ENCODE measurements around the gene FBXO42. TPM values are rescaled to one million over a fixed set of nuclear protein-coding genes. Genes with fewer than 3 reads are reported as not detected.
"Not testable (repeated sequence)": the region's sequence is repeated elsewhere in the genome, so short reads cannot be mapped to it uniquely, and the experiment has no call there.

Gene FBXO42
- total and polyA plus RNA-seq, 2 experiments from 2014 or later, result 28.6 to 40.8 TPM

DNA sequence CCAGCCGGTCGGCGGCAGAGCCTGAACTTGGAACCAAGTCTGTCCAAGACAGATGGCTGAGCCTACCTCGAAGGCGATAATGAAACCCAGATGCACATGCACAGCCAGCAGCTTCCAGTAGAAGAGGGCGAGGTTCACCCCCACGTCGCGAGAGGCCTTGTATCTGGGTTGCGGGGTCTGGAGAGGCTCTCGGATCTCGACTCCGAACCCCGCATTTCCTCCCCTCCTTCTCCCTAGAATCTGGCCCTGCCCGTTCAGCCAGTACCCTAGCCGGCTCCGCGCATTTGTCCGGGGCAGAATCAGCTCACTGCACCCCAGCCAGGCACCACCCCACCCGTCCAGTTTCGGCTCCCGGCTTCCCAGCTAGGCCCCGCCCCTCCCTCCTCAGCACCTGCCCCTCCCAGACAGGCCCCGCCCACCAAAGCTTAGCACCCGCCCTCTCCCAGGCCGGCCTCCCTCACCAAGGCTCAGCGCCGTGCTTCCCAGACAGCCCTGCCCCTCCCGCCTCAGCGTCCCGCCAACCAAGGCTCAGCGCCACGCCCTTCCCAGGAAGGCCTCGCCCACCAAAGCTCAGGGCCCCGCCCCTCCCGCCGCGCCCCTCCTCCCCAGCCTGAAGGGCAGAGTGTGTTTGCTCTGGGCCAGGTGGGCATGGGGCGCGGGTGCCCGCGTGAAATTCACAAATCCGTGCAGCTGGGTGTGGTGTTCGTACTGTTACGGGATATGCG is 135.1 kb downstream of the FBXO42 start:
- H3K36me3 ChIP-seq, result no peaks in the 10 kb centered on the region
- DNase-seq (ENCODE audit: low read depth in 1 of 2, low spot score in 1 of 2), result peak; percentile 99
- no peaks in the 10 kb centered on the region for H3K9me3 ChIP-seq (ENCODE audit: low read depth)
- no peak overlapping the region for H3K27ac ChIP-seq
- TF ChIP-seq, protein P1, sequence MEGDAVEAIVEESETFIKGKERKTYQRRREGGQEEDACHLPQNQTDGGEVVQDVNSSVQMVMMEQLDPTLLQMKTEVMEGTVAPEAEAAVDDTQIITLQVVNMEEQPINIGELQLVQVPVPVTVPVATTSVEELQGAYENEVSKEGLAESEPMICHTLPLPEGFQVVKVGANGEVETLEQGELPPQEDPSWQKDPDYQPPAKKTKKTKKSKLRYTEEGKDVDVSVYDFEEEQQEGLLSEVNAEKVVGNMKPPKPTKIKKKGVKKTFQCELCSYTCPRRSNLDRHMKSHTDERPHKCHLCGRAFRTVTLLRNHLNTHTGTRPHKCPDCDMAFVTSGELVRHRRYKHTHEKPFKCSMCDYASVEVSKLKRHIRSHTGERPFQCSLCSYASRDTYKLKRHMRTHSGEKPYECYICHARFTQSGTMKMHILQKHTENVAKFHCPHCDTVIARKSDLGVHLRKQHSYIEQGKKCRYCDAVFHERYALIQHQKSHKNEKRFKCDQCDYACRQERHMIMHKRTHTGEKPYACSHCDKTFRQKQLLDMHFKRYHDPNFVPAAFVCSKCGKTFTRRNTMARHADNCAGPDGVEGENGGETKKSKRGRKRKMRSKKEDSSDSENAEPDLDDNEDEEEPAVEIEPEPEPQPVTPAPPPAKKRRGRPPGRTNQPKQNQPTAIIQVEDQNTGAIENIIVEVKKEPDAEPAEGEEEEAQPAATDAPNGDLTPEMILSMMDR (IDR thresholded peaks at IDR 0.05; ENCODE audit: low read depth, low read length), result no peak
- H3K4me1 ChIP-seq (ENCODE audit: low read depth), result no peaks in the 10 kb centered on the region
- peaks cover 13% of the 10 kb centered on the region for H3K27me3 ChIP-seq
- H3K4me3 ChIP-seq, result peak overlapping the region; percentile 27

DNA sequence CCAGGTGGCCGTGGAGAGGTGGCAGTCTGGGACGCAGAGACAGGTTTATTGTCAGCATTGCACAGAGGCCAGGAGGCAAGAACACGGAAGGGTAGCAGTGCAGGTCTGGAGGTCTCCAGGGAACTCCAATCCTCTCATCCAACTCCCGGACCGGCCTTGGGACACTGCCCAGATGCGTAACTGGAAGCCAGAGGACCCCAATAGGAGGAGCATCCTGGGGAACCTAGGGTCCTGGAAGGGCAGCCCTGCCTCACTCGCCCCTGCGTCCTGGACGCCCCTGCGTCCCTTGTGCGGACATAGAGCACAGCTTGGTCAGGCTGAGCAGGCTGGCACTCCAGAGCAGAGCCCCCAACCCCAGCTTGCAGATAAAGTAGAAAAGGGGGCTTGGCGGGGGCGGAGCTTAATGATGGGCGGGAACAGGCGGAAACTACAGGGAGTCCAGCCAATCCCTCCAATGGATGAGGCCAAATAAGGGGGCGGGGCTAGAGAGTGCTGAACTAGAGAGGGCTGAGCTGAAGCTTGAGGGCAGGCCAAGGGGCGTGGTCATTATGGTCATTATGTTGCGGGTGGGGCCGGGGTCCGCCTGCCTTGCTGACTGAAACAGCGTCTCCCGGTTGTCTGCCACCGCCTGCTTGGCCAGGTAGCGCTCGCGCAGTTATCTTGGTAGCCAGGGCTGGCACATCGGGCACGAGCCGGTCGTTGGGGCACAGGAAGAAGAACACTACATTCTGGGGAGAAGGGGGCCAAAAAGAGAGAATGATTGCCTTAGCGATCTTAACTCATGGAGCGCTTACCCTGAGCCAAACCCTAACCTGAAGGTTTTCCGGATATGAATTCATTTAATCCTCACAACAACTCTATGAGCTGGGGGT is 136.2 kb downstream of the FBXO42 start:
- DNase-seq (ENCODE audit: low read depth in 1 of 2, low spot score in 1 of 2), result peak; percentile 94 to 99
- no peaks in the 10 kb centered on the region for H3K36me3 ChIP-seq
- TF ChIP-seq, protein P1 (IDR thresholded peaks at IDR 0.05; ENCODE audit: low read depth, low read length), result no peak
- H3K27ac ChIP-seq, result no peak overlapping the region
- peak overlapping the region; percentile 27 for H3K4me3 ChIP-seq
- peaks cover 5% of the 10 kb centered on the region for H3K27me3 ChIP-seq
- no peaks in the 10 kb centered on the region for H3K9me3 ChIP-seq (ENCODE audit: low read depth)
- no peaks in the 10 kb centered on the region for H3K4me1 ChIP-seq (ENCODE audit: low read depth)

GRCh38 chr1:16215240-16215639 is 137.0 kb downstream of the FBXO42 start:
- DNase-seq (ENCODE audit: low read depth in 1 of 2, low spot score in 1 of 2); H3K4me3 ChIP-seq; H3K9me3 ChIP-seq (ENCODE audit: low read depth); H3K4me1 ChIP-seq (ENCODE audit: low read depth); H3K27me3 ChIP-seq; H3K36me3 ChIP-seq; H3K27ac ChIP-seq: not testable (repeated sequence)

- not testable (repeated sequence) for H3K27me3 ChIP-seq, H3K4me3 ChIP-seq
Measured at GRCh38 chr1:16213544-16213943, 138.7 kb downstream of the FBXO42 start.

DNA sequence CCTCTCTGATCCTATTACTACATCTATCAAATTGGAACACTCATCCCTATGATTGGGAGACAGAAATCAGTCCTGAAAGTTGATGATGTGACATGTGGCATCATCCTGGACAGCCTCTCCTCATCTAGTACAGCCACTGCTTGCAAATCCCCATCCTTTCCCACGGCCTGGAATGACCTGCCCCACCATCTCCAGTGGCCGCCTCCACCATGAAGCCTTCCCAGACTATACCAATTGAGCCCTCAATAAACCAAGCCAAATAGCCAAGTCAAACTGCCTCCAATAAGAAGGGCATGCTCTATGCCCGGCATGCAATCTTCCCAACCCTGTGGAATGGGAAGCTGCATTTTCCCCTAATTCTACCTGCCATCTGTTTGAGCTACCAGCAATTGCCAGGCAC is 139.3 kb downstream of the FBXO42 start:
- H3K4me1 ChIP-seq (ENCODE audit: low read depth), result no peaks in the 10 kb centered on the region
- H3K36me3 ChIP-seq, result no peaks in the 10 kb centered on the region
- TF ChIP-seq, protein P1 (IDR thresholded peaks at IDR 0.05; ENCODE audit: low read depth, low read length), result no peak
- H3K4me3 ChIP-seq, result no peak overlapping the region
- H3K27ac ChIP-seq, result no peak overlapping the region
- no peaks in the 10 kb centered on the region for H3K27me3 ChIP-seq
- DNase-seq (ENCODE audit: low read depth in 1 of 2, low spot score in 1 of 2), result no peak
- H3K9me3 ChIP-seq (ENCODE audit: low read depth), result no peaks in the 10 kb centered on the region

More at GRCh38 chr1:16213544-16213943, 138.7 kb downstream of the FBXO42 start:
- not testable (repeated sequence) for H3K27ac ChIP-seq; H3K4me1 ChIP-seq (ENCODE audit: low read depth); DNase-seq (ENCODE audit: low read depth in 1 of 2, low spot score in 1 of 2); H3K9me3 ChIP-seq (ENCODE audit: low read depth); H3K36me3 ChIP-seq

GRCh38 chr1:16212251-16212961 is 139.9 kb downstream of the FBXO42 start, which contains the start of gene ARHGEF19:
TSS of gene ARHGEF19 (minus strand) at chr1:16212652. CDS start at chr1:16209054, 3,598 bp downstream.
- Histone ChIP-seq H3K27ac (no peak within 1 kb of the TSS), H3K4me3 (no peak within 1 kb of the TSS), H3K36me3 (no peaks in the 10 kb centered on the region), H3K9me3 (ENCODE audit: low read depth) (no peaks in the 10 kb centered on the region), H3K27me3 (no peaks in the 10 kb centered on the region), H3K4me1 (ENCODE audit: low read depth) (no peaks in the 10 kb centered on the region)
- TF ChIP-seq, protein P1 (IDR thresholded peaks at IDR 0.05; ENCODE audit: low read depth, low read length), result no peak
- DNase-seq (ENCODE audit: low read depth in 1 of 2, low spot score in 1 of 2), result no peak

Measured in cardiac muscle cell (in vitro differentiated cells and primary cell).